HG03064 (cell line): ENCODE results near the gene MEIS2.

ENCODE experiments used
- ATAC-seq: cut with Tn5 transposase; IDR thresholded peaks from one replicate; pipeline ENCODE4 v1.9.1; 2021; ENCODE audit warnings: low read depth; ENCODE audit not compliant: unreplicated experiment

Gene MEIS2

GRCh38 chr15:36882056-36882455 lies 218.3 kb downstream of the MEIS2 start:
- no peak for ATAC-seq

- ATAC-seq = no peak
Measured at GRCh38 chr15:36881516-36881915, 218.8 kb downstream of the MEIS2 start.

GRCh38 chr15:36880913-36881460 lies 219.4 kb downstream of the MEIS2 start:
- no peak for ATAC-seq

GRCh38 chr15:36880224-36880912 lies 220.0 kb downstream of the MEIS2 start:
- no peak for ATAC-seq

GRCh38 chr15:36879568-36880222 lies 220.7 kb downstream of the MEIS2 start:
- ATAC-seq = no peak

GRCh38 chr15:36878684-36879262 lies 221.6 kb downstream of the MEIS2 start:
- no peak for ATAC-seq

GRCh38 chr15:36877796-36878683 lies 222.3 kb downstream of the MEIS2 start:
- ATAC-seq = no peak

- ATAC-seq = no peak
Measured at GRCh38 chr15:36877294-36877693, 223.1 kb downstream of the MEIS2 start.

- ATAC-seq = no peak
Measured at GRCh38 chr15:36875740-36876334, 224.5 kb downstream of the MEIS2 start.

- no peak for ATAC-seq
Measured at GRCh38 chr15:36874930-36875329, 225.4 kb downstream of the MEIS2 start.

- no peak for ATAC-seq
Measured at GRCh38 chr15:36867436-36867835, 232.9 kb downstream of the MEIS2 start.

GRCh38 chr15:36866896-36867295 lies 233.5 kb downstream of the MEIS2 start:
- no peak for ATAC-seq

- ATAC-seq = no peak
Measured at GRCh38 chr15:36863570-36863969, 236.8 kb downstream of the MEIS2 start.

- ATAC-seq = no peak
Measured at GRCh38 chr15:36860792-36861191, 239.6 kb downstream of the MEIS2 start.

- no peak for ATAC-seq
Measured at GRCh38 chr15:36858423-36858822, 241.9 kb downstream of the MEIS2 start.

GRCh38 chr15:36856339-36856973 lies 243.9 kb downstream of the MEIS2 start:
- ATAC-seq = no peak

- no peak for ATAC-seq
Measured at GRCh38 chr15:36850864-36851263, 249.5 kb downstream of the MEIS2 start.

- no peak for ATAC-seq
Measured at GRCh38 chr15:36845270-36845669, 255.1 kb downstream of the MEIS2 start.

GRCh38 chr15:36844534-36844998 lies 255.8 kb downstream of the MEIS2 start:
- ATAC-seq = no peak

GRCh38 chr15:36843822-36844221 lies 256.5 kb downstream of the MEIS2 start:
- ATAC-seq = no peak
